Astrocyte of the spinal cord (primary cell): ENCODE measurements around the gene FLOT2.

Source experiments
- DNase-seq: peaks from one replicate; pipeline ENCODE4 v3.0.0; 2011; ENCODE audit warnings: low read depth, low spot score
- H3K4me3 ChIP-seq: 2 replicates; pipeline ENCODE4 v1.5.1; 2011; ENCODE audit warnings: low read depth, mild to moderate bottlenecking, low read length, moderate library complexity
- in situ Hi-C: cut with HindIII; loops from 2 replicates; pipeline ENCODE4 v1.10.0; 2017; ENCODE audit warnings: low sequenced_read_pairs
- TF ChIP-seq, protein P1 (sequence below): IDR thresholded peaks from 2 replicates; pipeline ENCODE4 v1.5.1; 2012; ENCODE audit warnings: low read depth, mild to moderate bottlenecking, low read length, inconsistent platforms

The FLOT2 gene

DNA sequence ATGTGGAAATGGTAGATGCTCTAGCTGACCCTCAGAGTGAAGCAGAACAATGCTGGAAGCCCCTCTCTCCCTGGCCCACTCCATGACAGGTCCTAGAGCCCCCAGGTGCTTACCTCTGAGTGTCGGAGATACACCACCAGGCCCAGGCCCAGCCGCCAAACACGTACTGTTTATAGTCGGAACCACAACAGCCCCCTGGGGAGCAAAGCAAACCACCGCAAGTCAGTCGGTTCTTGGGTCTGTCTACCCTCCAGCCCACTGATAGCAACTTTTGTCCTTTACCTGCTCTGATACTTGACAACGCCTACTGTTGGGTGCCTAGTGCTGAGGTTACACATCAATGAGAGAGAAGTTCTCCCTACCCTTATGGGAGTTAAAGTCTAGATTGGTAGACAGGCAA, 8.7 kb downstream of the FLOT2 start:
- DNase-seq: no peak
- in situ Hi-C loops: no loop called here
- H3K4me3 ChIP-seq: no peak overlapping the region
- TF ChIP-seq, protein P1, sequence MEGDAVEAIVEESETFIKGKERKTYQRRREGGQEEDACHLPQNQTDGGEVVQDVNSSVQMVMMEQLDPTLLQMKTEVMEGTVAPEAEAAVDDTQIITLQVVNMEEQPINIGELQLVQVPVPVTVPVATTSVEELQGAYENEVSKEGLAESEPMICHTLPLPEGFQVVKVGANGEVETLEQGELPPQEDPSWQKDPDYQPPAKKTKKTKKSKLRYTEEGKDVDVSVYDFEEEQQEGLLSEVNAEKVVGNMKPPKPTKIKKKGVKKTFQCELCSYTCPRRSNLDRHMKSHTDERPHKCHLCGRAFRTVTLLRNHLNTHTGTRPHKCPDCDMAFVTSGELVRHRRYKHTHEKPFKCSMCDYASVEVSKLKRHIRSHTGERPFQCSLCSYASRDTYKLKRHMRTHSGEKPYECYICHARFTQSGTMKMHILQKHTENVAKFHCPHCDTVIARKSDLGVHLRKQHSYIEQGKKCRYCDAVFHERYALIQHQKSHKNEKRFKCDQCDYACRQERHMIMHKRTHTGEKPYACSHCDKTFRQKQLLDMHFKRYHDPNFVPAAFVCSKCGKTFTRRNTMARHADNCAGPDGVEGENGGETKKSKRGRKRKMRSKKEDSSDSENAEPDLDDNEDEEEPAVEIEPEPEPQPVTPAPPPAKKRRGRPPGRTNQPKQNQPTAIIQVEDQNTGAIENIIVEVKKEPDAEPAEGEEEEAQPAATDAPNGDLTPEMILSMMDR: no peak

DNA sequence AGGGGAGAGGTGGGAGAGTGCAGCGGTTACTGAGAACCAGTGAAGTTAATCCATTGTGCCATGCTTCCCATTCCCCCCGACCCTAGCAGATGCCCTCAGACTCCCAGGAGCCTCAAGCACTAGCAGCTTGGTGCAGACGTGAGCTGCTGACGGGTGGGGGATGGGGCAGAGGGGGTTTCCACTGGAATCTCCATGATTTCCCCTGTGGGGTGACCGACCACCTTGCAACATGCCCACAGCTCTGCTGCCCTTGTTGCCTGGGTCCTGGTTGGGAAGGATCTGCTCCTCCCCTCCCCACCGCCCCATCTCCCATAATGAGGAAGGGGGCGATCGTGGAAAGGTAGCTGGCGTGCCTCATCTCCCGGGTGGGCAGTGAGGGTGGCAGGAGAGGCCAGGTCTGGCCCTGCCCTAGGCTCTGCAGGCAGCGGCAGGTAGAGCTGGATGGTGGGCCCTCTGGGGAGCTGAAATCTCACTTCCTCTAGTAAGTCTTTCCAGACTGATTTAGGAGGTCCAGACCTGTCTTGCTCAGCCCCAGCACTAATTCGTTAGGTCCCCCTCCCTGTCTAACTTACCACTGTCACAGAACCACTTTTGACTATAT, 9.6 kb downstream of the FLOT2 start:
- TF ChIP-seq, protein P1: no peak
- in situ Hi-C loops: no loop called here
- no peak for DNase-seq
- H3K4me3 ChIP-seq: no peak overlapping the region

DNA sequence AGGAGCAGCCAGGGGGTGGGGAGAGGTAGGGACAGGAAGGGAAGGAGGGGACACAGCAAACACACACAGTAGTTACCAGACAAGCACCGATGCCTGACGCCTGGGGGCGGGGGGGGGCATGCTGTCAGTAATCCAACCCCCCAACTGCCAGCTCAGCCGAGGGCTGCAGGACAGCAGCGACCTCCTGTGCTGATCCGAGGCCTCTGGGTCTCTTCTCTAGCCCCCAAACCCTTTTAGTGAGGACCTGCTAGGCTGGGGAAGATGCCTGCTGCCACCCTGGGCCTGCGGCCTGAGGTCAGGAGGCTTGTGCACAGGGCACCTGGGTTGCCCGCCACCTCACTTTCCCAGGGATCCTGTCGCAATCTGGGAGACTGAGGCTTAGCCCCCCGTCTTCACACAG, 11.6 kb downstream of the FLOT2 start:
- no peak overlapping the region for H3K4me3 ChIP-seq
- TF ChIP-seq, protein P1: no peak
- in situ Hi-C loops: no loop called here
- no peak for DNase-seq

DNA sequence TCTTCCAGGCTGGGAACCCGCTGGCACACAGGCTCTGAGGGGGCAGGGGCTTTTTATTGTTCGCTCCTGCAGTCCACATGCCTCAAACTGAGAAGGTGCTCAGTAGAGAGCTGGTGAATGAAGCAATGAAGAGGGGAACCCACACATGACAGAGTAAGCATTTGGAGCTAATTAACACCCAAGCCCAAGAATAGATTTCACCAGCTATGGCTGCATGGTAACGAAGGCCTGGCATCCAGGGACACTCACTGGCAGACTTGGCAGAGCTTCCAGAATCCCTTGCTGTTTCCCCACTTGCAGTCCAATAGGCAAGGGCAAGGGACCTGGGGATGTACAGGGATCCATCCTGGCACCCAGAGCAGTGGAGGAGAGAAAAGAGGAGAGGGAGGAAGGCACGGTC, 12.2 kb downstream of the FLOT2 start:
- TF ChIP-seq, protein P1: no peak
- no peak overlapping the region for H3K4me3 ChIP-seq
- in situ Hi-C loops: no loop called here
- no peak for DNase-seq

DNA sequence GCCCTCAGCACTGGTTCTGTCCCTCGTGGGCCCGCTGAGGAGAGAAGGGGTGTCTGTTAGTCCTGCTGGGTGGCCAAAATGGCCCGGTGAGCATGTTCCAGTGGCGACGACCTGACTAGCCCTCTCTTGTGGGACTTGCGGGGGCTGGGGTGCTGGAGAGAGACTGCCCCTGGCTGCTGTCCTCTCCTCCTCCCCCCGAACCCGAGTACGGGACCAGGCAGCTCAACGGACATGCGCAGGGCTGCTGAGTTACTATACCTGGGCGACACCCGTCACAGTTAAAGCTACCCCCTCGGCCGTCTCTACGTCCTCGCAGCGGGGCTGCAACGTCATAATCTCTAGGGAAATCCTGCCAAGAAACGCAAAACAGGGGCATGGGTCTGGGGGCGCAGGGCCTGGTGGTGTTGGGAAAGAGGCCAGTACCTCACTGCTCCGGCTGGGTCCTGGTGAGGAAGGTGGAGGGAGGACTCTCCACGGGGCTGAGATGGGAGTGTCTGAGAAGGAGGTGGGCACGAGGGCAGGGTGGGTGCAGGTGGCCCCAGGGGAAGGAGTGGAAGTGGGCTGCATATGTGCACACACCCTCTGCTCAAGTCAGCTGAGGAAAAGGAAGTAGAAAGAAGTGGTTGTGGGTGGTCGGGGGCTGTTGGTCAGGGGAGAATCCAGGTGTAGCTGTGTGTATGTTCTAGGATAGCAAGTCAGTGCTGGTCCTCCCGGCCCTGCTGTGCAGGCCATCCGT, 13.4 kb downstream of the FLOT2 start:
- in situ Hi-C loops: no loop called here
- TF ChIP-seq, protein P1: no peak
- H3K4me3 ChIP-seq: no peak overlapping the region
- no peak for DNase-seq

DNA sequence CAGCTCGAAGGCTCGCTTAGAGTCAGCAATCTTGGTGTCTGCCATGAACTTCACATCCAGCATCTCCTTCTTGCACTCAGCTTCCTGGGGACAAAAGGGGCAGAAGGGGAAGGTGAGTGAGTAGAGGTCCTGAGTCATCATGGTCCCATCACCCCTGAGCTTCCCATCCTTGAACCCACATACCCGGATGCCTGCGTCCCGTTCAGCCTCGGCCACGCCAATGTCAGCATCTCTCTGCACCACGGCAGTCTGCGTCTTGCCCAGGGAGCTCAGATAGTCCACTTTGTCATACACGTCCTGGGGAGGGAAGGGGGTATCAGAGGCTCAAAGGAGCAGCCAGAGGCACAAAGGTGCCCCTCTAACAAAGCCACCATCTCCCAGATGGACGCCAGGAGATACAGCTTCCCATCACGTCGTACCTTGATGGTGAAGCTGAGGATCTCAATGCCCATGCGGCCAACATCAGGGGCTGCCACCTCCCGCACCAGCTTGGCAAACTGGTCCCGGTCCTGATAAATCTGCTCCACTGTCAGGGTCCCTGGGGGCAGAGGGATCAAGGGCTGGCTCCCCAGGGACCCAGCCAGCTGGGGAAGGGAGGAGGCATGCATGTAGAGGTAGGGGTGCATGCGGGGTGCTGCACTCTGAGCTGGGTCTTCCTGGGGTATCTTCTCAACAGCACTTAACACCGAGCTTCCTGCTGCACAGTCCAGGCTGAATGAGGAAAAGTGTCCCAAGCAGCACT, 15.2 kb downstream of the FLOT2 start:
- H3K4me3 ChIP-seq: no peak overlapping the region
- in situ Hi-C loops: no loop called here
- TF ChIP-seq, protein P1: no peak
- no peak for DNase-seq
